Sigmoid colon (tissue), 4 donors: ENCODE measurements around the gene CCNI.

Experiments used
- CTCF ChIP-seq, 4 experiments: fragments of 450-650 bp in 3 of 4; fragments of 200-600 bp in 1 of 4; IDR thresholded peaks; one replicate each; pipeline ENCODE4 v1.5.1; 2016 to 2019; ENCODE audit warnings: antibody characterized with exemption in 4 of 4, mild to moderate bottlenecking in 3 of 4, moderate library complexity in 2 of 4
- EP300 ChIP-seq, 4 donors: sonication (generic); formaldehyde crosslinking; IDR thresholded peaks; one replicate each; pipeline ENCODE4 v1.6.1; 2017; ENCODE audit warnings: antibody characterized with exemption in 4 of 4
- POLR2A ChIP-seq, 2 donors: fragments of 450-650 bp; IDR thresholded peaks; one replicate each; pipeline ENCODE4 v1.6.1; 2016; ENCODE audit warnings: antibody characterized with exemption in 2 of 2, mild to moderate bottlenecking in 2 of 2, moderate library complexity in 2 of 2
- POLR2AphosphoS5 ChIP-seq, 4 donors: sonication (generic); formaldehyde crosslinking; IDR thresholded peaks; one replicate each; pipeline ENCODE4 v1.6.1; 2017; ENCODE audit warnings: antibody characterized with exemption in 4 of 4

GRCh38 chr4:77120886-77121508, 45.2 kb upstream of the CCNI start:
- no peak for TF ChIP-seq CTCF (IDR thresholded peaks at IDR 0.05)
- TF ChIP-seq POLR2AphosphoS5 (IDR thresholded peaks at IDR 0.05), result no peak
- no peak for TF ChIP-seq EP300 (IDR thresholded peaks at IDR 0.05)
- no peak for TF ChIP-seq POLR2A (IDR thresholded peaks at IDR 0.05)
